NCI-H1105 (cell line): ENCODE results near the gene COG4.

ENCODE experiments used
- DNase-seq: peaks from one replicate; lab custom pipeline; 2025; lab: John Stamatoyannopoulos, UW

The COG4 gene

DNA sequence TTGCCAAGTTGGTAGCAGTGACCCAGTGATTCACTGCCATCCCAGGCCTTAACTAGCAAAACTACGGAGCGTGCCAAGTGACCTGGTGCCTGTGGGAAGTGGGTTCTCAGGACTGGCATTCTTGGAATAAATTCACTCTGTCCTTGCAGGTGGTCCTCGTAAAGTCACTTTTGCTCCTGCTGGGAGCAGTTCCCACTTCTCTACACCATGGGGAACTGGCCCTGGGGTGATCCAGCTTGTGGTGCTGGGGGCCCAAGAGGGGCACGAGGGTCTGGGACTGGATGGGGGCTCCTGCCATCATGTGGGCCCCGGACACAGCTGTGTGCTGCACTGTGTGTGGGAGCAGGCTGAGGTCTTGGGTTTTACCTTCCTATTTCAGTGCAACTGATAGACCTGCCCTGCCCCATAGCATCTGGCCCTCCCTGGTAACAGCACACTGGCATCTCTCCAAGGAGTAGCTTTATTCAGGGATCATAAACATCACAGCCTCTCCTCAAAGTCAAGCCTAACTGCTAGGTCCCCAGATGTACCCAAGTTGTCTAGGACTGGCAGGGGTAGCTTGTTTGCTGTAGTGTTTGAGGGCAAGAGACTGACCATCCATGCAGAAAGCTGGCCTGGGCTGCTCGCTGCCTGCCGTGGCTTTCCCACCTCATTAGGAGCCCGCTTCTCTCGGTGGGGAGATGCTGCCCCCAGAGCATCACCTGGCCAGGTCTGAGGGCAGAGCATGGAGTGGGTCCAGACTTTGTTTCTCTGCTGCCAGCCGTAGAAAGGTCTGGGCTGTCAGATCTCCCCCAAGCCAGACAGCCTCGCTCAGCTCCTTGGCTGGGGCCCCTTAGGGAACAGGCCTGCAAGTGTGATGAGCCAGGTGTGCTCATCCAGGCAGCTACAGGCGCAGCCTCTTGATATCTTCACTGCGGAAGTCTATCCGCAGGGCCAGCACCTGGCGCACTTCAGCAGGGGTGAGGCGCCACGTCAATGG is 42.9 kb downstream of the COG4 start:
- DNase-seq: no peak

DNA sequence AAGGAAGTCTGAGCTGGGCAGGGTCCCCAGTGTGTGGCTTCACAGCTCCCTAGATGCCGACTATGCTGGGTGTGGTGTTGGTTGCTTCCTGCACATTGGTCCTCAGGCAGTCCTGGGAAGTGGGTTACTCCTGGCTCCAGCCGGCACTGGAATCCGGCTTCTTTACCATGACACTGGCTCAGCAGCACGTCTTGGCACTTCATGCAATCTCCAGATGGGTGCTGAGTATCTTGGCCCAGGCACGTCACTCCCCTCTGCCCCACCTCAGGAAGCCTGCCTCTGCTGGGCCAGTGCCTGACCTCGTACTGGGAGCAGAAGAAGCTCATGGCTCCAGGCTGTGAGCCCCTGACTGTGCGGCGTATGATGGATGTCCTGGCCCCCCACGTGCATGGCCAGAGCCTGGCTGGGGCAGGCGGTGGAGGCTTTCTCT is 44.4 kb downstream of the COG4 start:
- no peak for DNase-seq

DNA sequence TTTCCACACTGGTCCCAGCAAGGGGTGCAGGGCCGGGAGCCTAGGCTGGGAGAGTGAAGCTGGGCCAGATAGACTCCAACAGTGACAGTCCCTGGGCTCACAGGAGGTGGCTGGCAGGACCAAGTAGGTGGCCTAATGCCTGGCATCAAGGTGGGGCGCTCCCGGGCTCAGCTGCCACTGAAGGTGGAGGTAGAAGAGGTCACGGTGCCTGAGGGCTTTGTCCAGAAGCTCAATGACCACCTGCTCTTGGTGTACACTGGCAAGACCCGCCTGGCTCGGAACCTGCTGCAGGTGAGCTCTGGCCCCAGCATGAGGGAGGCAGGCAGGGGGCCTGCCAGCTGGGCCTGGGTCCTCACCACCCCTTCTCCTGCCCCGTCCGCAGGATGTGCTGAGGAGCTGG is 45.2 kb downstream of the COG4 start:
- no peak for DNase-seq

DNA sequence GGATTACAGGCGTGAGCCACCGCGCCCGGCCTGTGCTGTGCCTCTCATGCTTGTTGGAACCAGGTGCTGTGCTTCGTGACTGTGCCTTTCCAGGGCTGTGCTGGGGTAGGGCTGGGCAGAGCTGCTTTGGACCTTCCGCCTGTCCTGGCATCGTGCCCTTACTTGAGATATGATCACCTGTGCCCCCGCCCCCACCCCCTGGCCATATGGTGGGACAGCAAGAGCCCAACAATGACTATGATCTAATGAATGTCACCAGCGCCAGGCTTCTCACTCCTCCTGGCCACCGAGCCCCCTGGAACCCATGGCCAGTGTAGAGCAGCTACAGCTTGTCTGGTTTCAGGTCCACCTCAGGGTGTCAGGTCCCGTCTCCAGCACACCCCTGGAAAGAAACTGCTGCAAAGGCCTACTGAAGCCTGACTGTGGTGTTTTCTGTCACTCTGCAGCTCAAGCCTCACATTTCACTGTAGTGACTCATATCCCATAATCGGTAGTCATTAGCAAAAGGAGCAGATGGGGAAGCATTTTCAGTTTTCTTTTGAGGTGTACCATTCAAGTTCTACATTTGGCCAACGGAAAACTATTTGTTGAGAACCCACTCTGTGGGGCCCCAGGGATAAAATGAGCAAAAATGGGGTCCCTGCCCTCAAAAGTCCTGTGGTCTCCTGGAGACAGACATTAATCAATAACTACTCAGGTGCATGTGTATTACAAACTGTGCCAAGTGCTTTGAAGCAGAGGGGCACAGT is 46.9 kb downstream of the COG4 start:
- DNase-seq: no peak

DNA sequence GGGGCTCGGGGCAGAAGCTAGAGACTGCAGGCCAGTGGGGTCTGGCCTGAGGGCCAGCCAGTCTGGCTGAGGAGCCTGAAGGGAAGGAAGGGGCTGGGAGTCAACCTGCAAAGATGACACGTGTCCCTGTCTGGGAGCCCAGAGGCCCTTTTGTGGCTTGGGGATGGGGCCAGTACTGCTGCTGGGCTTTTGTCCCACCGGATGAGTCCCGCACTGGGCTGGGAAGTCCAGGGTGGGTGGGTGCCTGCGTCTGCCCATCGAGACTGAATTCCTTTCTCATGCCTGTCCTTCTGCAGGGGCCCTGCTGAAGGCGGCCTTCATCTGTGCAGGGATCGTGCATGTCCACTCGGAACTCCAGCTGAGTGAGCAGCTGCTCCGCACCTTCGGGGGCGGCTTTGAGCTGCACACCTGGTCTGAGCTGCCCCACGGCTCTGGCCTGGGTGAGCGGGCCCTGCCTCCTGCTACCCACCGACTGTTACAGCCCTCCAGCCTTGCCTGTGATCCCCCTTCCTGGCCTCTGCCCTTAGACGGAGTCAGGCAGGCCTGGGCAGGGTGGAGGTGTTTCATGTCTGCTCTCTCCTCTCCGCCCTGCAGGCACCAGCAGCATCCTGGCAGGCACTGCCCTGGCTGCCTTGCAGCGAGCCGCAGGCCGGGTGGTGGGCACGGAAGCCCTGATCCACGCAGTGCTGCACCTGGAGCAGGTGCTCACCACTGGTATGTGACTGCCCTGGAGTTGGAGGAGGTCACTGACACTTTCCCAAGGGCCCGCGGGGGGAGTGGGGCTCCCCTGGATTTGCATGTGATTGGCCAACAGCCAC is 48.1 kb downstream of the COG4 start:
- DNase-seq: no peak

GRCh38 chr16:70474320-70475053 is 48.9 kb downstream of the COG4 start:
- DNase-seq: no peak

DNA sequence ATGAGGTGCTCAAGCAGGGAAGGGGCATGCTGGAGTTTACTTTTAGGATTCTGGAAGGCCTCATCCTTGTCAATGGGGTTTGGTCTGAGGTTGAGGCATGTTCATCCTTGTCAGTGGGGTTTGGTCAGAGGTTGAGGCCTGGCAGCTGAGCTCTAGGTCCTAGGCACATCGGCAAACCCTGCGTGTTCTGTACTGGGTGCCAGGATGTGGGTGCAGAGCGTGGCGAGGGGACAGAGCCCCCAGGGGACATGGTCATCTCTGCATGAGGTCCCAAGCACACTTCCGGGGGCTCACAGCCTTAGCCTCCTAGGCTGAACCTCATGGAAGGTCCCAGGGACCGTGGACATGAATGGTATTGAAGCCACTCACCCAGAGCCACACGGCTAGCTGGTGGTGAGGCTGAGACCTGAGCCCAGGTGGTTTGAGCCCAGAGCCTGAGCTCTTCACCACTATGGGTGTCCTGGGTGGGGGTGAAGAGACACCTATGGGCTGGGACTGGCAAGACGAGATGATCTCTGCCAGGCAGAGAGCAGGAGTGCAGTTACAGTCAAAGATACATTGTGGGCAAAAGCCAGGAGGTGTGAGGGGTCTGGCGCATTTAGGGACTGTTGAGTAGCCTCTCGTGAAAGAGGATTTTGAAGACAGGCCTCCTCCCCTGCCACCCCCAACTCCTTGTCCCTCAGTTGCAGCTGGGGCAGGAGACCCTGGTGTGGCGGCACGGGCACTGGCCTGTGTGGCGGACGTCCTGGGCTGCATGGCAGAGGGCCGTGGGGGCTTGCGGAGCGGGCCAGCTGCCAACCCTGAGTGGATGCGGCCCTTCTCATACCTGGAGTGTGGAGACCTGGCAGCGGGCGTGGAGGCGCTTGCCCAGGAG is 49.7 kb downstream of the COG4 start:
- no peak for DNase-seq

DNA sequence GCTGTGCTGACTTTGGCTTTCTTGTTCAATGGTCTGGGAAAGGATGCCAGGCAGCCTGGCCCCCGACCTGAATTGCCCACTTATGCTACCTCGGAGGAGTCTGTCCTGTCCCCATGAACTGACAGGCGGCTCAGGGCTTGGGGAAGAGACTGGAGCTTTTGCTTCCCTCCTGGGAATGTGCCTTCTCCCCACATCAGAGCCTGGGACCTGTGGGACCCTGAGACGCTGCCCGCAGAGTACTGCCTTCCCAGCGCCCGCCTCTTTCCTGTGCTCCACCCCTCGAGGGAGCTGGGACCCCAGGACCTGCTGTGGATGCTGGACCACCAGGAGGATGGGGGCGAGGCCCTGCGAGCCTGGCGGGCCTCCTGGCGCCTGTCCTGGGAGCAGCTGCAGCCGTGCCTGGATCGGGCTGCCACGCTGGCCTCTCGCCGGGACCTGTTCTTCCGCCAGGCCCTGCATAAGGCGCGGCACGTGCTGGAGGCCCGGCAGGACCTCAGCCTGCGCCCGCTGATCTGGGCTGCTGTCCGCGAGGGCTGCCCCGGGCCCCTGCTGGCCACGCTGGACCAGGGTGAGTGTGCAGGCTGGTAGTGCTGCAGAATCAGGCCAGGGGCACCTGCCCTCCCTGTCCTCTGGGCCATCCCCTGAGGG is 50.4 kb downstream of the COG4 start:
- DNase-seq: no peak

DNA sequence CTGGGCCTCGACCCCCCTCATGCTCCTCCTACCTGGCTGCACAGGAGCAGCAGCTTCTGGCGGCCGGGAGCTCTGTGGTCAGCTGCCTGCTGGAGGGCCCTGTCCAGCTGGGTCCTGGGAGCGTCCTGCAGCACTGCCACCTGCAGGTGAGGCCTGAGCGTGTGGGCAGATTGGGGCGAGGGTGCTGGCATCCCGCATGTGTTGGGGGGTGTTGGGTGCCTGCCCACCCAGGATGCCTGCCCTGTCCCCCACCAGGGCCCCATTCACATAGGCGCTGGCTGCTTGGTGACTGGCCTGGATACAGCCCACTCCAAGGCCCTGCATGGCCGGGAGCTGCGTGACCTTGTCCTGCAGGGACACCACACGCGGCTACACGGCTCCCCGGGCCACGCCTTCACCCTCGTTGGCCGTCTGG is 52.4 kb downstream of the COG4 start:
- DNase-seq: no peak

DNA sequence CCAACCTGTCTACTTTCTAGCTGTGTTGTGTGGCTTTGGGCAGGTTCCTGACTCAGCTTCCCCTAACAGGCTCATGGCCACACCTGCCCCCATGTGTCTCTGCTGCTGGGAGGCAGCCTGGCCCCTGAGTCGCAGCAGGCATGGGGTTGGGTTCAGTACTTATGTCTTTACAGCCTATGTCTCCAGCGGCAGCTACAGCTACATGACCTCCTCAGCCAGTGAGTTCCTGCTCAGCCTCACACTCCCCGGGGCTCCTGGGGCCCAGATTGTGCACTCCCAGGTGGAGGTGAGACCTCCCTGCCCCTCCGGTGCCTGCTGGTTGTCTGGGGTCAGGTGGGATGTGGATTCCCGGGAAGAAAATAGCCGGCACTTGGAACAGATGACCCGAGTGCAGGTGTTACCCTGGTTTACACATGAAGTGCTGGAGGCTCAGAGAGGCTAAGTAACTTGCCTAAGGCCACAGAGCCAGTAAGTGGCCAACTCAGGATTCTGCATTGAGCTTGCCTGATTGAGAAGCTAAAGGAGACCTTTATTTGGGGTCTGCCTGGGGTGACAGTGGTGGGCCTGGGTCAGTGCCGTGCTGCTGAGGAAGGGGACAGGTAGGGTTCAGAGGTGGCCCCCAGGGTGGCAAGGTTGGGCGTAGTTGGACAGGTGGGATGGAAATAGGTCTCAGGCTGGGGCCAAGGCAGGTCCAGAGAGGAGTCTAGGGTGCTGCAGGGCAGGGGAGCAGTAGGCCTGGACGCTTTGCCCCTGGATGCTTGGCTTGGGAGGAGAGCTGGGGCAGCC is 53.0 kb downstream of the COG4 start:
- no peak for DNase-seq

DNA sequence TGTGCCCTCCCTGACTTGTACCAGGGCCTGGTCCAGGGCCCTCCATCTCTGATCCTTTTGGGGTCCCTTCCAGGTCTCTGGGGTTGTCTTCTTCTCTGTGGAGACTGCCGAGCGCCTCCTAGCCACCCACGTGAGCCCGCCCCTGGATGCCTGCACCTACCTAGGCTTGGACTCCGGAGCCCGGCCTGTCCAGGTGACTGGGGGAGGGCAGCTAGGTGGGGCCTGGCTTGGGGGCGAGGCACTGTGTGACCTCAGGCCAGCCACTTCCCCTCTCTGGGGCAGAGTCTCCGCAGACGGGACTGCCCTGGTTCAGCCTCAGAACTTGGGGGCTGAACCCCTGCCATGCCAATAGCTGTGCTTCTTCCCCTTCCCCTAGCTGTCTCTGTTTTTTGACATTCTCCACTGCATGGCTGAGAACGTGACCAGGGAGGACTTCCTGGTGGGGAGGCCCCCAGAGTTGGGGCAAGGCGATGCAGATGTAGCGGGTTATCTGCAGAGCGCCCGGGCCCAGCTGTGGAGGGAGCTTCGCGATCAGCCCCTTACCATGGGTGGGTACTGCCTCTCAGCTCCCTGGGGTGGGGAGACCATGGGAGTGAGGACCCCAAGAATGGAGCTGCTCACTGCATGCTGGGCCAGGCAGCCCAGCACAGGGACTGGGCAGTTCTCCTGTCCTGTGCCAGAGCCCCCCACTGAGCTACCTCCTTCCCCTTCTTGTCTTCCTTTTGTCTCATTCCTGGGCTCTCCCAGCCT is 54.4 kb downstream of the COG4 start:
- no peak for DNase-seq

- DNase-seq: no peak
Observed at GRCh38 chr16:70467608-70468007, 55.7 kb downstream of the COG4 start.

GRCh38 chr16:70467113-70467512 is 56.2 kb downstream of the COG4 start:
- DNase-seq: no peak

GRCh38 chr16:70466805-70467076 is 56.6 kb downstream of the COG4 start:
- no peak for DNase-seq

DNA sequence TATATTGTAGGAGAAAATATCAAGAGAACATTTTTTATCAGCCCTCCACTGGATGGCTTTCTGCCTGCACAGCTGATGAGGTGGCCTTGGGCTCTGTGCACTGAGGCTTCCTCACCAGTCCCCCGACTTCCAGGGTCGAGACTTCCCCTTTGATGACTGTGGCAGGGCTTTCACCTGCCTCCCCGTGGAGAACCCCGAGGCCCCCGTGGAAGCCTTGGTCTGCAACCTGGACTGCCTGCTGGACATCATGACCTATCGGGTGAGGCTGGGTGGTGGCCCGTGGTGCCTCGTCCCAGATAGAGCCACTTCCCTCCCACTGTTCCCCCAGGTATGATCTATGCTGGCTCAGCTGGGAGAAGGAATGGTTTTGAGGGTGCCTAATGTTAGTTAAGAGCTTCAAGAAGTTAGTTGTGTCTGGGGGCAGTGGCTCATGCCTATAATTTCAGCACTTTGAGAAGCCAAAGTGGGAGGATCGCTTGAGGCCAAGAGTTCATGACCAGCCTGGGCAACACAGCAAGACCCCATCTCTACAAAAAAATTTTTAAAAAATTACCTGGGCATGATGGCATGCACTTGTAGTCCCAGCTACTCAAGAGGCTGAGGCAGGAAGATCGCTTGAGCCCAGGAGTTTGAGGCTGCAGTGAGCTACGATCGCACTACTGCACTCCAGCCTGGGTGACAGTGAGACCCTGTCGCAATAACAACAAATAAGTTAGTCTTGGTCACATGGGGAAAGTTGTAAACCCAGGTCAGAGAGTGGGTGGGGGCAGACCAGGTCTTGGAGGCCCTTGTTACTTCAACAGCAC is 57.2 kb downstream of the COG4 start:
- no peak for DNase-seq

DNA sequence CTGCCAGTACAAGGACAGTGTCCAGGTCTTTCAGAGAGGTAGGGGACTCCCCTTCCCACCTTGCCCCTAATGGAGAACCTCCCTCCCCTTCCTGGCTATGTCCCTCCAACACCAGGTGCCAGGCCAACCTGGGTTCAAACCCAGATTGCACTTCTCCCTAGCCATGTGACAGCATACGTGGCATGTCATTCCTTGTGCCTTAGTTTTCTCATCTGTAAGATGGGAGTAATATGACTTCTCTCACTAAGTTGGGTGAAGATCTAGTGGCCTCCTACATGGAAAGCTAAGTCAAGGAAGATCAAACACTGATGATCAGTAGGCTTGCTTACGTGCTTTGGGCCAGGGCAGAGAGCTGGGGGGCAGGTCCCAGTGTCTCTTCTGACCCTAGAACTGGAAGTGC is 60.1 kb downstream of the COG4 start:
- DNase-seq: no peak

GRCh38 chr16:70460737-70461261 is 62.6 kb downstream of the COG4 start:
- no peak for DNase-seq
